Stimulated activated CD4-positive, alpha-beta T cell treated with anti-CD3 and anti-CD28 coated beads, Interleukin-1b, Interleukin-23, amount 100 ng/mL, for 24 hours (primary cell): ENCODE measurements around the gene CDH4.
"Not testable (repeated sequence)": the region's sequence is repeated elsewhere in the genome, so short reads cannot be mapped to it uniquely, and the experiment has no call there.

ENCODE experiments used
- DNase-seq, 4 experiments: peaks; one replicate each; pipeline ENCODE4 v3.0.0-alpha.2; 2020; ENCODE audit warnings: low read depth in 4 of 4, low spot score in 1 of 4

Gene CDH4

GRCh38 chr20:61413752-61414151, 161.7 kb downstream of the CDH4 start:
- DNase-seq, result no peak

- no peak for DNase-seq
These were observed 162.5 kb downstream of the CDH4 start for GRCh38 chr20:61414455-61414991.

DNA sequence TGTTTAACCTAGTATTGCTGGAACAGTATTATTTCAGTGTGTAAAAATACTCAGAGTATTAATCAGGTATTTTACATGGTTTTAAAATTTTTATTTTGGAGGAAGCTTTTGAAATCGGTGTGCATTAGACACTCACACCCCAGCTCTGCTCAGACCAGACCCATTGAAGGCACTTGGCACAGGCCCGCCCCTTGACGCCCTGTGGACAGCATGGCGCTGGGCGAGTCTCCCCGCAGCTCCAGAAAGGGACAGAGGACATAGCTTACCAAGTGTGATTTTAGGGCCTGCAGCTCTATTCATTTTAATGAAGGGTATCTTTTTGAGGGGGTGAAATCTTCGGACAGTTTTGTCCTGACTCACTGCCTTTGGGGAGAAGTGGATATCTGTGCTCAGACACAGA, 164.5 kb downstream of the CDH4 start:
- DNase-seq, result no peak

- DNase-seq, result no peak
These were observed 165.3 kb downstream of the CDH4 start for GRCh38 chr20:61417221-61417941.

- no peak for DNase-seq
These were observed 166.9 kb downstream of the CDH4 start for GRCh38 chr20:61419010-61419409.

DNA sequence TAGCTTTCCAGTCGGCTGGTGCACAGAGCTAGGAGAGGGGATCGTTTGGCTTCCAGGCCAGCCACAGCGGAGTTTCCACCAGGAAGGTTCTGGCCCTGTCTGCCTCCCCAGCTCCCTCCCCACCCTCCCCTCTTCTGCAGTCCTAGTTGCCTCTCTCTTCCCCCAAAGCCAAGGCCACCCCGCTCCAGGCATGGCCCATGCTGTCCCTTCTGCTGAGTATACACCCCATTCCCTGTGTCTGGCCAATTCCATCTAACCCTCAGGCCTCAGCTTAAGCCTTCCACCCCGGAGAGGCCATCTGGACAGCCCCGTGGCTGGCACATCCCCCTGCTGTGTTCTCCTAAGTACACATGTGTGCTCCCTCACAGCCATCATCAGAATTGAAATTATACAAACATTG, 167.4 kb downstream of the CDH4 start:
- no peak for DNase-seq

- no peak for DNase-seq
These were observed 168.0 kb downstream of the CDH4 start for GRCh38 chr20:61420056-61420455.

DNA sequence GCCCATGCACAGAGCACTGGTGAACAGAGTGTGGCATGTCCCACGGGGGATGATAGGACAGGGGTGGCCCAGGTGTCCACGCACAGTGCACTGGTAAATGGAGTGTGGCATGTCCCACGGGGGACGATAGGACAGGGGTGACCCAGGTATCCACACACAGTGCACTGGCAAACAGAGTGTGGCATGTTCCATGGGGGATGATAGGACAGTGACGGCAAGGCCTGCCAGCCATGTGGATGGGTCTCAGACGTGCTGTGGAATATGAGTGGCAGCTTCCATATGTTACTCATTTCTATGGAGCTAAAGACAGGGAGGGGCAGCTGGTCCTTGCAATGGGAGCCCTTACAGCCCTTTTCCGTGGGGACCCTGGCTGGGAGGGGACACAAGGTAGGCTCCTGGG, 168.7 kb downstream of the CDH4 start:
- no peak for DNase-seq

DNA sequence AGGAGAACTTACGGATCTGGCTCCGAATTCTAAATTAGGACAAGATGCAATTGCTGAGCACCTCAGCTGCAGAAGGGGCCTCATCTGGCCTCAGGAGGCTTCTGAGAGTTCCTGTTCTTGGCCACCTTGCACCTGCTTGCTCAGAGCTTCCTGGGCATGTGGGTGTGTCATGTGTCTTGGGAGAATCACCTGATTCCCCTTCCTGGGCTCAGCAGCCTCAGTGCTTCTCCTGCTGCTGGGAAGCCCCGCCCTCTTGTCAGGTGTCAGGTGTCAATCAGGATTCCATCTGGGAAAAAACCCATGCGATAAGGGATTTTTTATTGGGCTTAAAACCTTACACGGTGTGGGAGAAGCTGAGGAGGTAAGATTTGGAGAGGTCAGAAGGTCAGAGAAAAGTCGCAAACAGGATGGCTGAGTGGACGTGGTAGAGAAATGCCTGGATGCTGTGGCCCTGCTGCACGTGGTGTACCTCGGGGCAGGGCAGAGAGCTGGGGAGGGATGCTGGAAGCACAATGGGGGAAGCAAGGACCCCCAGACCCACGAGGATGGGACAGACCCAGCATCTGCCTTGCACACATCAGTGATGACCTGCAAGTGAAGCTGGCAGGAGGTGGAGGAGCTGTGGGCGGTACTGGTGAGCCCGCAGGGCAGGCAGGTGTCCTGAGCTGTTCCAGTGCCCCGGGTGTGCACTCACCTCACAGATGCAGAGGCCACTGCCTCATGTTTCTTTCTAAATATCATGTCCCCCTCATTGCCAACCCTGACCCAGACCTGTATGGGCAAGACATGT, 170.8 kb downstream of the CDH4 start:
- no peak for DNase-seq

DNA sequence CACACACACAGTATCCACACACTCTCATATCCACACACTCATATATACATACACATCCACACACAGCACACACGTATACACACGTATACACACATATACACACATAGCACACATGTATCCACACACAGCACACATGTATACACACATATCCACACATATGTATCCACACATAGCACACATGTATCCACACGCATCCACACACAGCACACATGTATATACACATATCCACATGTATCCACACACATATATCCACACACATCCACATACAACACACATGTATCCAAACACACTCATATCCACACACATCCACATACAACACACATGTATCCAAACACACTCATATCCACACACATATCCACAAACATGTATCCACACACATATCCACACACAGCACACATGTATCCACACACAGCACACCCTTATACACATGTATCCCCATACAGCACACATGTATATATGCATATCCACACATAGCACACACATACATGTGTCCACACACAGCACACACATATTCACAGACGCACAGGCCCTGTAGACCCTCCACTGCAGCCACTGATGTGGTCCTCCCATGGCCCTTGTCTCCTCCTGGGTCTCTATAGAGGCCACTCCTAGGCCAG, 172.1 kb downstream of the CDH4 start:
- no peak for DNase-seq

GRCh38 chr20:61424628-61425420, 172.8 kb downstream of the CDH4 start:
- no peak for DNase-seq

DNA sequence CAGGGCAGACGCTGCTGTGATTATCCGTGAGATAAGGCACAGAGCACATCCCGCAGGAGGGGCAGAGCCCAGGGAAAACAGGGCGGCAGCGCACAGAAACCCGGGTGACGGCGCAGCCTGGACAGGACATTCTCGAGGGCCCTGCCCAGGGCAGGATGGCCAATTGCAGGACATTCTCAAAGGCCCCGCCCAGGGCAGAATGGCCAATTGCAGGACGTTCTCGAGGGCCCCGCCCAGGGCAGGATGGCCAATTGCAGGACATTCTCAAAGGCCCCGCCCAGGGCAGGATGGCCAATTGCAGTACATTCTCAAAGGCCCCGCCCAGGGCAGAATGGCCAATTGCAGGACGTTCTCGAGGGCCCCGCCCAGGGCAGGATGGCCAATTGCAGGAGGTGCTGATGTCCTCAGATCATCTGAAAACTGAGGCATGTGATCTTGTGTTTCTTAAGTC, 173.5 kb downstream of the CDH4 start:
- not testable (repeated sequence) for DNase-seq

GRCh38 chr20:61426352-61426751, 174.3 kb downstream of the CDH4 start:
- DNase-seq, result no peak

- no peak for DNase-seq
These were observed 177.6 kb downstream of the CDH4 start for GRCh38 chr20:61429458-61430227.

DNA sequence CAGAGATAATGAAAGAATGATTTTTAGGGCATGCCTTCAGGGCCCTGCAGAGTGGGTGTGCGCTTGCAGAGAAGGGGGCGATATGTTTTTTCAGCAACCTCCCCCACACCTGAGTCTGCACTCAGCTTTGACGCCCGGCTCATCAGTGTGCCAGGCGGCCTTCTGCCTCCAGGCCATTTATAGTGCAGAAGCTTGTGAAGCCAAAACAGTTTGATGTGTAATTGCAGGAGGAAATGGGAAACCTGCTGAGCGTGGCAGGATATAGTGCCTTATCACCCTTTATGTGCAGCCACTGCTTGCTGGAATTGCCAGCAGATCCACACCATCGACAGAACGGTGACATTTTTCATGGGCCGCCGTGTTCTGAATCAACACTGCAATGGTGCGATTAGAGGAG, 178.2 kb downstream of the CDH4 start:
- DNase-seq, result no peak

DNA sequence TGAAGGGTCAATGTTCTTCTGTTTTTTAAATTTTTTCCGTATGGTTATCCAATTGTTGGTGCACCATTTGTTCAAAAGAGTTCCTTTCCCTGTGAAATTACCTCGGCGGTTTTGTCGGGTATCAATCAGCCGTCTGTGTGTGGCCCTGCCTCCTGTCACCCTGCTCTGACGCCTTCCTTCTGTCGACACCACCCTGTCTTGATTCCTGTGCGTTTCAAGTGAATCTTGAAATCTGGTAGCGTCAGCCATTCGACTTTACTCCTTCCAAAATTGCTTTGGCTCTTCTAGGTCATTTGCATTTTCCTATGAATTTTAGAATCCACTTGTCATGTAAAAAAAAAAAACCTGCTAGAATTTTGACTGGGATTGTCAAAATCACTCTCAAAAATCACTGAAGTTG, 181.1 kb downstream of the CDH4 start:
- no peak for DNase-seq

GRCh38 chr20:61433816-61434215, 181.8 kb downstream of the CDH4 start:
- no peak for DNase-seq

- no peak for DNase-seq
These were observed 182.3 kb downstream of the CDH4 start for GRCh38 chr20:61434341-61434781.

DNA sequence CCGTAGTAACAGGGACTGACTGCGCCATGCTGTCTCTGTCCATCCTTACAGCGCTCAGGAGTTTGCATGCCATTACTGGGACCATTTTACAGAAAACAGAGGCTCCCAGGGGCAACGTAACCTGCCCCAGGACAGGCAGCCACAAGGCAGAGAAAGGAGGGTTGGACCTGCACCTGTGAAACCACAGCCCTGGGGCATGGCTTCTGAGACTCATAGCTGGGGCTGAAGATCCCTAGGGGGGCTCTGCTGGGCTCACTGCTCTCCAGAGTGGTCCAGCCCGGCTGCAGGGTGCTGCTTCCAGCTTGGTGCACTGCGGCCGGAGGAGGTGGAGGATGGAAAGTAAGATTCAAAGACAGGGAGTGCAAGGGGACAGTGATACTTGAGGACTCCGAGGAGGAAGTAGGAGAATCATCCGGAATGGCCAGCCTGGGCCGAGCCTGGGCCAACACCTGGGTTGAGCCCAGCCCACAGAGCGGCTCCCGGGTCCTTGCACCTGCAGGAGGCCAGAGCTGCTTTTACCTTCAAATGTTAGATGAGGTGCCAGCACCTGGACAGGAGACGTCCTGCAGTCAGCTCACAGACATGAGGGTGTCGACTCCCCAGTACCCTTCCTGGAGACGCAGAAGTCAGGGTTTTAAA, 183.2 kb downstream of the CDH4 start:
- no peak for DNase-seq

- no peak for DNase-seq
These were observed 183.8 kb downstream of the CDH4 start for GRCh38 chr20:61435823-61436220.
